Neuronal stem cell (in vitro differentiated cells): ENCODE measurements around the gene NELFCD.

Source experiments
- DNase-seq: peaks from one replicate; pipeline ENCODE4 v3.0.0-alpha.2; 2013; ENCODE audit warnings: low spot score
- H2AFZ ChIP-seq: one replicate; pipeline ENCODE4 v1.6.1; 2013; ENCODE audit warnings: mild to moderate bottlenecking, low read length, inconsistent platforms
- H2AK5ac ChIP-seq: 2 replicates; pipeline ENCODE4 v1.6.1; 2013; ENCODE audit warnings: low read depth, mild to moderate bottlenecking, inconsistent platforms, low read length, moderate library complexity, mixed read lengths
- H2BK120ac ChIP-seq: 2 replicates; pipeline ENCODE4 v1.6.1; 2013; ENCODE audit warnings: low read depth, mild to moderate bottlenecking, inconsistent platforms, low read length, moderate library complexity, mixed read lengths
- H2BK12ac ChIP-seq: one replicate; pipeline ENCODE4 v1.6.1; 2013; ENCODE audit warnings: low read length, inconsistent platforms
- H2BK15ac ChIP-seq: 2 replicates; pipeline ENCODE4 v1.6.1; 2013; ENCODE audit warnings: mild to moderate bottlenecking, low read length, inconsistent platforms, mixed read lengths
- H2BK5ac ChIP-seq: one replicate; pipeline ENCODE4 v1.6.1; 2013; ENCODE audit warnings: inconsistent platforms, mild to moderate bottlenecking, low read length, moderate library complexity
- H3K14ac ChIP-seq: one replicate; pipeline ENCODE4 v1.6.1; 2013; ENCODE audit warnings: low read length, inconsistent platforms
- H3K18ac ChIP-seq: 2 replicates; pipeline ENCODE4 v1.6.1; 2013; ENCODE audit warnings: low read length, inconsistent platforms
- H3K23ac ChIP-seq: 2 replicates; pipeline ENCODE4 v1.6.1; 2013; ENCODE audit warnings: low read depth, mild to moderate bottlenecking, mixed read lengths, low read length, inconsistent platforms; ENCODE audit not compliant: poor library complexity
- H3K27ac ChIP-seq: replicated peaks from 3 replicates; pipeline ENCODE4 v1.5.1; 2013; ENCODE audit warnings: low read length, inconsistent platforms
- H3K27me3 ChIP-seq, 3 experiments: 2 replicates each; pipeline ENCODE4 v1.6.1; 2013; ENCODE audit warnings: low read length in 3 of 3, mild to moderate bottlenecking in 2 of 3, inconsistent platforms in 1 of 3, low read depth in 1 of 3, mixed read lengths in 1 of 3, moderate library complexity in 1 of 3; ENCODE audit not compliant: control insufficient read depth in 3 of 3, insufficient read depth in 3 of 3
- H3K36me3 ChIP-seq, 2 donors: replicated peaks in 1 of 2; 2 replicates each; pipeline ENCODE4 v1.6.1; 2013; ENCODE audit warnings: low read length in 2 of 2; ENCODE audit not compliant: control insufficient read depth in 2 of 2, insufficient read depth in 2 of 2
- H3K4ac ChIP-seq: 2 replicates; pipeline ENCODE4 v1.6.1; 2013; ENCODE audit warnings: inconsistent platforms, mild to moderate bottlenecking, low read length, moderate library complexity
- H3K4me1 ChIP-seq, 2 donors: 1 replicate in 1 of 2; 2 replicates in 1 of 2; pipeline ENCODE4 v1.6.1; 2013; ENCODE audit warnings: low read length in 2 of 2, low read depth in 1 of 2; ENCODE audit not compliant: control insufficient read depth in 2 of 2, insufficient read depth in 1 of 2
- H3K4me2 ChIP-seq: one replicate; pipeline ENCODE4 v1.6.1; 2013; ENCODE audit warnings: mild to moderate bottlenecking, low read length, inconsistent platforms; ENCODE audit not compliant: insufficient read depth, poor library complexity, severe bottlenecking
- H3K4me3 ChIP-seq, 2 donors: 2 replicates each; pipeline ENCODE4 v1.5.1; 2013; ENCODE audit warnings: low read length in 2 of 2, mild to moderate bottlenecking in 2 of 2, inconsistent platforms in 1 of 2, moderate library complexity in 1 of 2
- H3K79me1 ChIP-seq: one replicate; pipeline ENCODE4 v1.6.1; 2013; ENCODE audit warnings: low read depth, mild to moderate bottlenecking, inconsistent platforms, low read length, moderate library complexity
- H3K9ac ChIP-seq: one replicate; pipeline ENCODE4 v1.6.1; 2013; ENCODE audit warnings: mild to moderate bottlenecking, low read depth, low read length, inconsistent platforms; ENCODE audit not compliant: poor library complexity
- H3K9me3 ChIP-seq, 2 donors: replicated peaks in 1 of 2; 2 replicates each; pipeline versions ENCODE3 to v1.6.1; 2013; ENCODE audit warnings: low read length in 2 of 2, mild to moderate bottlenecking in 2 of 2, inconsistent platforms in 1 of 2, low read depth in 1 of 2, mixed read lengths in 1 of 2, moderate library complexity in 1 of 2; ENCODE audit not compliant: control insufficient read depth in 2 of 2, insufficient read depth in 1 of 2
- H4K8ac ChIP-seq: one replicate; pipeline ENCODE4 v1.6.1; 2013; ENCODE audit warnings: low read depth, mild to moderate bottlenecking, inconsistent platforms, low read length, moderate library complexity
- H4K91ac ChIP-seq: one replicate; pipeline ENCODE4 v1.6.1; 2013; ENCODE audit warnings: low read length, low read depth, mild to moderate bottlenecking, inconsistent platforms; ENCODE audit not compliant: poor library complexity
- WGBS, 2 donors: extraction: QIAGEN DNeasy Blood & Tissue Kit; methylation state at CpG; one replicate each; pipeline ENCODE4 v1.1.7; 2013; ENCODE audit warnings: missing lambda C conversion rate in 2 of 2, mixed read lengths in 1 of 2; ENCODE audit not compliant: insufficient read length in 2 of 2, insufficient replicate concordance in 1 of 2; ENCODE audit errors: extremely low coverage in 2 of 2; 5-methylcytosine and 5-hydroxymethylcytosine counted together

Gene NELFCD

GRCh38 chr20:59015812-59016711 is 35.0 kb downstream of the NELFCD start:
- no peak overlapping the region for H2BK12ac ChIP-seq
- H3K18ac ChIP-seq, result no peak overlapping the region
- no peak overlapping the region for H2AFZ ChIP-seq
- DNase-seq, result no peak
- H4K8ac ChIP-seq, result no peak overlapping the region
- H3K4ac ChIP-seq, result no peak overlapping the region
- no peak overlapping the region for H2AK5ac ChIP-seq
- no peak overlapping the region for H3K23ac ChIP-seq
- no peak overlapping the region for H2BK5ac ChIP-seq
- no peaks in the 10 kb centered on the region for H3K27me3 ChIP-seq
- H3K9ac ChIP-seq, result no peak overlapping the region
- no peak overlapping the region for H3K14ac ChIP-seq
- no peak overlapping the region for H2BK15ac ChIP-seq
- no peaks in the 10 kb centered on the region for H3K36me3 ChIP-seq
- no peak overlapping the region for H3K4me3 ChIP-seq
- no peaks in the 10 kb centered on the region for H3K9me3 ChIP-seq
- H2BK120ac ChIP-seq, result no peak overlapping the region
- H4K91ac ChIP-seq, result peak overlapping the region; percentile 61
- no peak overlapping the region for H3K27ac ChIP-seq
- WGBS, 2 donors, result no CpG with 5 or more reads among the region's 16 CpGs
- H3K4me1 ChIP-seq, result peaks cover 1 to 4% of the 10 kb centered on the region in 2 donors
- H3K4me2 ChIP-seq, result no peak overlapping the region
- H3K79me1 ChIP-seq, result peaks cover 2% of the 10 kb centered on the region

GRCh38 chr20:59016795-59017492 is 35.9 kb downstream of the NELFCD start:
- H2BK12ac ChIP-seq, result no peak overlapping the region
- no peak for DNase-seq
- no CpG with 5 or more reads among the region's 4 CpGs for WGBS, 2 donors
- no peaks in the 10 kb centered on the region for H3K27me3 ChIP-seq
- H2AK5ac ChIP-seq, result no peak overlapping the region
- H3K9me3 ChIP-seq, result no peaks in the 10 kb centered on the region
- H4K8ac ChIP-seq, result no peak overlapping the region
- no peaks in the 10 kb centered on the region for H3K36me3 ChIP-seq
- no peak overlapping the region for H2BK5ac ChIP-seq
- H2BK120ac ChIP-seq, result no peak overlapping the region
- no peak overlapping the region for H3K27ac ChIP-seq
- no peak overlapping the region for H3K18ac ChIP-seq
- H3K4me3 ChIP-seq, result no peak overlapping the region
- H3K4me1 ChIP-seq, result no peaks in the 10 kb centered on the region
- H3K14ac ChIP-seq, result no peak overlapping the region
- H2AFZ ChIP-seq, result no peak overlapping the region
- peaks cover 2% of the 10 kb centered on the region for H3K79me1 ChIP-seq
- no peak overlapping the region for H2BK15ac ChIP-seq
- no peak overlapping the region for H3K9ac ChIP-seq
- no peak overlapping the region for H3K23ac ChIP-seq
- no peak overlapping the region for H3K4me2 ChIP-seq
- H4K91ac ChIP-seq, result no peak overlapping the region
- H3K4ac ChIP-seq, result no peak overlapping the region

- peak overlapping the region; percentile 27 for H3K4ac ChIP-seq
- H2BK120ac ChIP-seq, result peak overlapping the region; percentile 52
- H3K14ac ChIP-seq, result no peak overlapping the region
- no peaks in the 10 kb centered on the region for H3K27me3 ChIP-seq
- no peak for DNase-seq
- H3K18ac ChIP-seq, result peak overlapping the region; percentile 31
- H3K23ac ChIP-seq, result no peak overlapping the region
- H4K91ac ChIP-seq, result peak overlapping the region; percentile 26
- no peak overlapping the region for H3K27ac ChIP-seq
- H3K79me1 ChIP-seq, result peaks cover 2% of the 10 kb centered on the region
- H2BK5ac ChIP-seq, result peak overlapping the region; percentile 11
- no peak overlapping the region for H3K4me2 ChIP-seq
- H2AK5ac ChIP-seq, result peak overlapping the region; percentile 83
- no peak overlapping the region for H2AFZ ChIP-seq
- no peak overlapping the region for H4K8ac ChIP-seq
- H3K9me3 ChIP-seq, result no peaks in the 10 kb centered on the region
- H3K36me3 ChIP-seq, result peaks cover 0 to 5% of the 10 kb centered on the region in 2 donors
- no CpG with 5 or more reads among the region's 16 CpGs for WGBS, 2 donors
- peak overlapping the region; percentile 15 for H3K9ac ChIP-seq
- H2BK15ac ChIP-seq, result no peak overlapping the region
- no peaks in the 10 kb centered on the region for H3K4me1 ChIP-seq
- no peak overlapping the region for H3K4me3 ChIP-seq
- peak overlapping the region; percentile 6 for H2BK12ac ChIP-seq
Measured at GRCh38 chr20:59017493-59018231, 36.6 kb downstream of the NELFCD start.
